ENCODE measurements around the gene PLCG2. TPM values are rescaled to one million over a fixed set of nuclear protein-coding genes. Genes with fewer than 3 reads are reported as not detected.
"Not testable (repeated sequence)": the region's sequence is repeated elsewhere in the genome, so short reads cannot be mapped to it uniquely, and the experiment has no call there.

Gene PLCG2
- total and polyA plus RNA-seq, 2 donors from 2014 or later: 50.7 to 55.6 TPM

DNA sequence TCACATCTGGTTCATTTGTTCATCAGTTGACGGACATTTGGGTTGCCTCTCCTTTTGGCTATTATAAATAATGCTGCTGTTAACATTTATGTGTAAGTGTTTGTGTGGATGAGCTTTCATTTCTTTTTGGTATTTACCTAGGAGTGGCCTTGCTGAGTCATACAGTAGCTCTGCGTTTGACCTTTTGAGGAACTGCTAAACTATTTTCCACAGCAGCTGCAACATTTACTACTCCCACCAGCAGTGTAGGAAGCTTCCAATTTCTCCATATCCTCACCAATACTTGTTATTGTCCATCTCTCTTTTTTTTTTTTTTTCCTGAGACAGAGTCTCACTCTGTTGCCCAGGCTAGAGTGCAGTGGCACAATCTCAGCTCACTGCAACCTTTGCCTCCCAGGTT is 20.7 kb upstream of the PLCG2 start:
- no peaks in the 10 kb centered on the region for H3K27me3 ChIP-seq (ENCODE audit: control insufficient read depth, insufficient read depth, low read length)
- no peak overlapping the region for H3K4me3 ChIP-seq (ENCODE audit: low read length in 3 of 3)
- H3K9ac ChIP-seq (ENCODE audit: low read length in 3 of 3): no peak overlapping the region
- DNase-seq (no peak), FAIRE-seq (no peak)
- H3K27ac ChIP-seq (ENCODE audit: low read depth in 2 of 2, low read length in 2 of 2): no peak overlapping the region
- H3K36me3 ChIP-seq (ENCODE audit: control insufficient read depth in 2 of 3, insufficient read depth in 3 of 3, low read length in 3 of 3): no peaks in the 10 kb centered on the region
- TF ChIP-seq, protein P1, sequence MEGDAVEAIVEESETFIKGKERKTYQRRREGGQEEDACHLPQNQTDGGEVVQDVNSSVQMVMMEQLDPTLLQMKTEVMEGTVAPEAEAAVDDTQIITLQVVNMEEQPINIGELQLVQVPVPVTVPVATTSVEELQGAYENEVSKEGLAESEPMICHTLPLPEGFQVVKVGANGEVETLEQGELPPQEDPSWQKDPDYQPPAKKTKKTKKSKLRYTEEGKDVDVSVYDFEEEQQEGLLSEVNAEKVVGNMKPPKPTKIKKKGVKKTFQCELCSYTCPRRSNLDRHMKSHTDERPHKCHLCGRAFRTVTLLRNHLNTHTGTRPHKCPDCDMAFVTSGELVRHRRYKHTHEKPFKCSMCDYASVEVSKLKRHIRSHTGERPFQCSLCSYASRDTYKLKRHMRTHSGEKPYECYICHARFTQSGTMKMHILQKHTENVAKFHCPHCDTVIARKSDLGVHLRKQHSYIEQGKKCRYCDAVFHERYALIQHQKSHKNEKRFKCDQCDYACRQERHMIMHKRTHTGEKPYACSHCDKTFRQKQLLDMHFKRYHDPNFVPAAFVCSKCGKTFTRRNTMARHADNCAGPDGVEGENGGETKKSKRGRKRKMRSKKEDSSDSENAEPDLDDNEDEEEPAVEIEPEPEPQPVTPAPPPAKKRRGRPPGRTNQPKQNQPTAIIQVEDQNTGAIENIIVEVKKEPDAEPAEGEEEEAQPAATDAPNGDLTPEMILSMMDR (IDR thresholded peaks at IDR 0.05; ENCODE audit: borderline replicate concordance, extremely low read depth, insufficient read depth): no peak
- intact Hi-C loops (cut with DNase I): no loop called here
- H3K9me3 ChIP-seq (ENCODE audit: control insufficient read depth in 2 of 3, insufficient read depth in 1 of 3, low read length in 3 of 3): no peaks in the 10 kb centered on the region
- H3K4me1 ChIP-seq (ENCODE audit: control insufficient read depth in 2 of 3, insufficient read depth in 2 of 3, low read depth in 1 of 3, low read length in 3 of 3): peaks cover 0 to 5% (median 0%) of the 10 kb centered on the region in 3 donors

DNA sequence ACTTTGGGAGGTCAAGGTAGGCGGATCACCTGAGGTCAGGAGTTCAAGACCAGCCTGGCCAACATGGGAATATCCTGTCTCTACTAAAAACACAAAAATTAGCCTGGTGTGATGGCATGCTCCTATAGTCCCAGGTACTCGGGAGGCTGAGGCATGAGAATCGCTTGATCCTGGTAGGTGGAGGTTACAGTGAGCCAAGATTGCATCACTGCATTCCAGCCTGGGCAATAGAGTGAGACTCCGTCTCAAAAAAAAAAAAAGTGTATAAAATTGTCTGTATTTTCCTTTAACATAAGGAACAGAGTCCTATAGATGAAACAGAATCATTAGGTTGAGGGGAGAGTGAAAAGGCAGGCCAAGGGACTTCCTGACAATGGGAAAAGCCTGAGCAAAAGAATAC is 16.8 kb upstream of the PLCG2 start:
- H3K4me1 ChIP-seq (ENCODE audit: control insufficient read depth in 2 of 3, insufficient read depth in 2 of 3, low read depth in 1 of 3, low read length in 3 of 3); H3K9me3 ChIP-seq (ENCODE audit: control insufficient read depth in 2 of 3, insufficient read depth in 1 of 3, low read length in 3 of 3); H3K4me3 ChIP-seq (ENCODE audit: low read length in 3 of 3); H3K9ac ChIP-seq (ENCODE audit: low read length in 3 of 3); H3K36me3 ChIP-seq (ENCODE audit: control insufficient read depth in 2 of 3, insufficient read depth in 3 of 3, low read length in 3 of 3); intact Hi-C loops (cut with DNase I); H3K27me3 ChIP-seq (ENCODE audit: control insufficient read depth, insufficient read depth, low read length); FAIRE-seq; H3K27ac ChIP-seq (ENCODE audit: low read depth in 2 of 2, low read length in 2 of 2); DNase-seq: not testable (repeated sequence)

- DNase-seq (peak in 1 of 5 donors; percentile 75), FAIRE-seq (no peak)
- H3K36me3 ChIP-seq (ENCODE audit: control insufficient read depth in 2 of 3, insufficient read depth in 3 of 3, low read length in 3 of 3): no peaks in the 10 kb centered on the region
- peaks cover 0 to 3% (median 0%) of the 10 kb centered on the region in 3 donors for H3K4me1 ChIP-seq (ENCODE audit: control insufficient read depth in 2 of 3, insufficient read depth in 2 of 3, low read depth in 1 of 3, low read length in 3 of 3)
- no peak overlapping the region for H3K27ac ChIP-seq (ENCODE audit: low read depth in 2 of 2, low read length in 2 of 2)
- no peaks in the 10 kb centered on the region for H3K27me3 ChIP-seq (ENCODE audit: control insufficient read depth, insufficient read depth, low read length)
- no peak overlapping the region for H3K9ac ChIP-seq (ENCODE audit: low read length in 3 of 3)
- H3K4me3 ChIP-seq (ENCODE audit: low read length in 3 of 3): no peak overlapping the region
- intact Hi-C loops (cut with DNase I): no loop called here
- TF ChIP-seq, protein P1 (IDR thresholded peaks at IDR 0.05; ENCODE audit: borderline replicate concordance, extremely low read depth, insufficient read depth): no peak
- no peaks in the 10 kb centered on the region for H3K9me3 ChIP-seq (ENCODE audit: control insufficient read depth in 2 of 3, insufficient read depth in 1 of 3, low read length in 3 of 3)
These were observed 13.8 kb upstream of the PLCG2 start for GRCh38 chr16:81765111-81765919.

DNA sequence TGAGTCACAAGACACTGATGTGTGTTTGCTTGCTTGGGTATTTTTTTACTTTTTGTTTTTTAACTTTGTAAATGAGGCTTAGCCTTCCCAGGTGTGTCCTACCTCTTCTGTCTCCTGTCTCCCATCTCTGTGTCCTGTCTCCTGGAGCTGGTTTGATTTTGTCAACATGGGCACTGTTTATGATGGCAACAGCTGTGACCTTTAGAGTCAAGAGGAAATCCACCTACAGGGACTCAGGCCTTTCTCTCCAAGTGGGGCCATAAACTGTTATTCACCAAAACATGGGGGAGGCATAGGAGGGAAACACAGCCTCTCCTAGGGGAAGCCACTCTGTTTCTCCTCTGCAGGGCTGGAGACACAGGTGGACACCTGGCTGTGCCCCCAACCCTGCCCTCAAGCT is 13.1 kb upstream of the PLCG2 start:
- FAIRE-seq (no peak), DNase-seq (no peak)
- no peak overlapping the region for H3K4me3 ChIP-seq (ENCODE audit: low read length in 3 of 3)
- TF ChIP-seq, protein P1 (IDR thresholded peaks at IDR 0.05; ENCODE audit: borderline replicate concordance, extremely low read depth, insufficient read depth): no peak
- H3K9me3 ChIP-seq (ENCODE audit: control insufficient read depth in 2 of 3, insufficient read depth in 1 of 3, low read length in 3 of 3): no peaks in the 10 kb centered on the region
- H3K36me3 ChIP-seq (ENCODE audit: control insufficient read depth in 2 of 3, insufficient read depth in 3 of 3, low read length in 3 of 3): no peaks in the 10 kb centered on the region
- H3K27me3 ChIP-seq (ENCODE audit: control insufficient read depth, insufficient read depth, low read length): no peaks in the 10 kb centered on the region
- intact Hi-C loops (cut with DNase I): no loop called here
- H3K4me1 ChIP-seq (ENCODE audit: control insufficient read depth in 2 of 3, insufficient read depth in 2 of 3, low read depth in 1 of 3, low read length in 3 of 3): peaks cover 0 to 3% (median 0%) of the 10 kb centered on the region in 3 donors
- no peak overlapping the region for H3K27ac ChIP-seq (ENCODE audit: low read depth in 2 of 2, low read length in 2 of 2)
- H3K9ac ChIP-seq (ENCODE audit: low read length in 3 of 3): no peak overlapping the region

Data from kidney (tissue), 14 donors.